Measurements from ENCODE around the gene HINFP. TPM values are rescaled to one million over a fixed set of nuclear protein-coding genes. Genes with fewer than 3 reads are reported as not detected.

HINFP gene
- total RNA-seq, 4 donors from 2014 or later: 28.1 to 67.9 (median 49.0) TPM

DNA sequence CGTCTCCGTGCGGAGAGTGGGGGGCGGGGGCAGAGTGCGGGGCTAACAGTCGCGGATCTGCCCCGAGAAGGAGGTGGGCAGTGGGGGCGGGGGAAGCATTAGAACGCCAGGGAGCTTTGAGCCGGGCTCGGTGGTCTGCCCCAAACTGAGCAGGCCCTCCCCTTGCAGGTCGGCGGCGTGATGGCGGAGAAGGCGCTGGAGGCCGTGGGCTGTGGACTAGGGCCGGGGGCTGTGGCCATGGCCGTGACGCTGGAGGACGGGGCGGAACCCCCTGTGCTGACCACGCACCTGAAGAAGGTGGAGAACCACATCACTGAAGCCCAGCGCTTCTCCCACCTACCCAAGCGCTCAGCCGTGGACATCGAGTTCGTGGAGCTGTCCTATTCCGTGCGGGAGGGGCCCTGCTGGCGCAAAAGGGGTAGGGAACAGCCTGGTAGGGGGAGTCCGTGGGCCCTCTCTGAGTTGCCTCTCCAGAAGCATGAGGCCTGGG lies 28.5 kb downstream of the HINFP start:
- DNase-seq: no peak

GRCh38 chr11:119152043-119152442 lies 30.7 kb downstream of the HINFP start:
- peaks cover 4 to 11% of the 10 kb centered on the region in 2 donors for H3K27me3 ChIP-seq
- H3K27ac ChIP-seq: no peak overlapping the region
- no peaks in the 10 kb centered on the region for H3K36me3 ChIP-seq
- TF ChIP-seq CTCF (IDR thresholded peaks at IDR 0.05): no peak
- TF ChIP-seq POLR2A (IDR thresholded peaks at IDR 0.05): no peak
- H3K9me3 ChIP-seq: no peaks in the 10 kb centered on the region
- peaks cover 0 to 15% (median 8%) of the 10 kb centered on the region in 4 donors for H3K4me1 ChIP-seq
- no peak for DNase-seq
- H3K4me3 ChIP-seq: no peak overlapping the region

More for the DNA sequence above, 28.5 kb downstream of the HINFP start:
- TF ChIP-seq POLR2A (IDR thresholded peaks at IDR 0.05) (no peak), CTCF (IDR thresholded peaks at IDR 0.05) (no peak)
- H3K36me3 ChIP-seq: no peaks in the 10 kb centered on the region
- H3K27me3 ChIP-seq: peaks cover 4 to 11% of the 10 kb centered on the region in 2 donors
- no peak overlapping the region for H3K27ac ChIP-seq
- H3K4me3 ChIP-seq: peak overlapping the region; percentile 38 to 75 (median 65)
- peaks cover 0 to 15% (median 8%) of the 10 kb centered on the region in 4 donors for H3K4me1 ChIP-seq
- no peaks in the 10 kb centered on the region for H3K9me3 ChIP-seq

GRCh38 chr11:119152604-119153003 lies 31.2 kb downstream of the HINFP start:
- H3K4me1 ChIP-seq: peaks cover 0 to 15% (median 8%) of the 10 kb centered on the region in 4 donors
- no peak for TF ChIP-seq POLR2A (IDR thresholded peaks at IDR 0.05)
- no peak for TF ChIP-seq CTCF (IDR thresholded peaks at IDR 0.05)
- H3K27me3 ChIP-seq: peaks cover 4 to 11% of the 10 kb centered on the region in 2 donors
- no peak overlapping the region for H3K27ac ChIP-seq
- no peak for DNase-seq
- H3K9me3 ChIP-seq: no peaks in the 10 kb centered on the region
- H3K36me3 ChIP-seq: no peaks in the 10 kb centered on the region
- no peak overlapping the region for H3K4me3 ChIP-seq

DNA sequence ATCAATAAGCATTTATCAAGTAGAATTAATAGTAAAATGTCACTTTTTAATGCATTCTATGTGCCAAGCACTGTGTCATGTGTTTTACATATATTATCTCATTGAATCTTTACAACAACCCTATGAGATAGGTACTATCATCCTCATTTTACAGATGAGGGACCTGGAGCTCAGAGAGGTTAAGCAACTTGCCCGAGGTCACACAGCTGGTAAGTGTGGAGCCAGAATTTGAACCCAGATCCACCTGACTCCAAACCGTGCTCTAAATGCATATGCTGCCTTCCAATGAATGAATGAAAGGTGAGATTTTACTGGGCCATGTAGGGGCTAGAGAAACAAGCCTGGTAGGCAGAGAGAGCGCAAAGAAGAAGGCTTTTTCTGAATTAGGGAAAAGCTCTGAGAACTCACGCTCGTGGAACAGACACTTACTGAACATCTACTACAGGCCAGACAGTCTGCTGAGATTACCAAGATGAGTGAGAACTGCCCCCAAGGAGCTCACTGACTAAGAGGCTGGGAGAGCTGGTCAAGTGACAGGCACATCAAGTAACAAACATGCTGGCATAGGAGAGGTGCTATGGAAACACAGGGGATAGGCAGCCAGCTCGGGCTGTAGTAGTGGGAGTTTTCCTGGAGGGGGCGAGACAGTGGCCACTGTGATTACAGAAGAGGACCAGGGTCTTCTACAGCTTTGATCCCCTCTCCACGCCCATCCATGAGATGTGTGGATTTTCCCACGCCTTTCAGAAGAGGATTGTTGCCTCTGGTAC lies 31.9 kb downstream of the HINFP start:
- no peak overlapping the region for H3K27ac ChIP-seq
- no peak overlapping the region for H3K4me3 ChIP-seq
- H3K27me3 ChIP-seq: peaks cover 4 to 11% of the 10 kb centered on the region in 2 donors
- no peaks in the 10 kb centered on the region for H3K9me3 ChIP-seq
- TF ChIP-seq CTCF (IDR thresholded peaks at IDR 0.05) (no peak), POLR2A (IDR thresholded peaks at IDR 0.05) (no peak)
- no peaks in the 10 kb centered on the region for H3K36me3 ChIP-seq
- no peak for DNase-seq
- peaks cover 0 to 15% (median 8%) of the 10 kb centered on the region in 4 donors for H3K4me1 ChIP-seq

GRCh38 chr11:119154178-119154577 lies 32.8 kb downstream of the HINFP start:
- Histone ChIP-seq H3K36me3 (no peaks in the 10 kb centered on the region), H3K9me3 (no peaks in the 10 kb centered on the region), H3K27ac (no peak overlapping the region), H3K4me1 (peaks cover 0 to 6% (median 5%) of the 10 kb centered on the region in 4 donors), H3K4me3 (no peak overlapping the region), H3K27me3 (peaks cover 3 to 10% of the 10 kb centered on the region in 2 donors)
- no peak for TF ChIP-seq POLR2A (IDR thresholded peaks at IDR 0.05)
- no peak for TF ChIP-seq CTCF (IDR thresholded peaks at IDR 0.05)
- DNase-seq: no peak

Data from Peyer's patch (tissue), 4 donors.